ENCODE data around the gene CRIP3.

DNA sequence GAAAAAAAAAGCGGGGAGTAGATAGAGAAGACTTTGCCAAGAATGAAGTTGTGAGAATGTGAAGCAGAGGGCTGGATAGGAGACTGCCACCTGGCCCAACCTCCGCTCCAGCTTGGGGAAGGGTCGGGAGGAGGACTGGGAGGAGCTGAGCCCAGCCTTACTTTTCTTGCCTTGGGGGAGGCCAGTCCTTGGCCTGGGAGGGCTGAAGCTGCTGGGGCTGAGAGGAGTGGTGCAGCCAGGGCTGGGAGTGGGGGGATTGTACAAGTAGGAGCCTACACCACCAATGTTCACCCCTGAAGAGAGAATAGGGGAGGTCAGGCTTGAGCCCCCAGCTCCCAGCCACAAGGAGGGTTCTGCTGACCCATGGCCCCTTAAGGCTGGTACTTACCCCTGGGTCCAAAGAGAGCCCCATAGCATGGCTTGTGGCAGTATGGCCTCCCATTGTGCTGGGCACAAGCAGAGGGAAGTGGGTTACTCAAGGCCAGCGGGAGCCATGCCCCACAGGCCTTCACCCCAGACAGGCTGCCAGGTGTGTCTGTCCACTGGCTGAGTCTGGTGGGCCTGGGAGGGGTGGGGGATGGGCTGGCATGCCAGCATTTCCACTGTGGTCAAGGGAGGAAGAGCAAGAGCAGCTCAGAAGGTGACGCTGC, 1.1 kb downstream of the CRIP3 start:
- TF ChIP-seq EZH2 (IDR thresholded peaks at IDR 0.05; ENCODE audit: insufficient read depth, poor library complexity, severe bottlenecking) (no peak), EZH2phosphoT487 (IDR thresholded peaks at IDR 0.05; ENCODE audit: insufficient read depth, low read depth) (no peak)
